ENCODE measurements around the gene SEL1L3.

Gene SEL1L3

GRCh38 chr4:25865586-25865985, 2.8 kb upstream of the SEL1L3 start:
- Mint-ChIP-seq H3K4me3 (no peak overlapping the region), H3K27me3 (no peaks in the 10 kb centered on the region), H3K4me1 (peaks cover 16% of the 10 kb centered on the region), H3K36me3 (peaks cover 2% of the 10 kb centered on the region), H3K9me3 (no peaks in the 10 kb centered on the region), H3K27ac (no peak overlapping the region)

- peaks cover 33% of the 10 kb centered on the region for H3K4me1 Mint-ChIP-seq
- H3K27ac Mint-ChIP-seq, result peak overlapping the region; percentile 65
- no peaks in the 10 kb centered on the region for H3K9me3 Mint-ChIP-seq
- H3K36me3 Mint-ChIP-seq, result peaks cover 2% of the 10 kb centered on the region
- peak overlapping the region; percentile 86 for H3K4me3 Mint-ChIP-seq
- no peaks in the 10 kb centered on the region for H3K27me3 Mint-ChIP-seq
Measured at GRCh38 chr4:25863831-25864418, 1.1 kb upstream of the SEL1L3 start.

GRCh38 chr4:25863347-25863784, 578 bp upstream of the SEL1L3 start:
- H3K4me1 Mint-ChIP-seq, result peaks cover 36% of the 10 kb centered on the region
- no peaks in the 10 kb centered on the region for H3K27me3 Mint-ChIP-seq
- peaks cover 2% of the 10 kb centered on the region for H3K36me3 Mint-ChIP-seq
- H3K4me3 Mint-ChIP-seq, result peak overlapping the region; percentile 86
- peak overlapping the region; percentile 65 for H3K27ac Mint-ChIP-seq
- H3K9me3 Mint-ChIP-seq, result no peaks in the 10 kb centered on the region

GRCh38 chr4:25861951-25862410, 807 bp downstream of the SEL1L3 start:
- Mint-ChIP-seq H3K4me1 (peaks cover 48% of the 10 kb centered on the region), H3K27me3 (no peaks in the 10 kb centered on the region)

GRCh38 chr4:25861280-25861950, 1.4 kb downstream of the SEL1L3 start:
- Mint-ChIP-seq H3K27ac (peak overlapping the region; percentile 99), H3K9me3 (no peaks in the 10 kb centered on the region), H3K36me3 (peaks cover 2% of the 10 kb centered on the region), H3K27me3 (no peaks in the 10 kb centered on the region), H3K4me3 (peak overlapping the region; percentile 99), H3K4me1 (peaks cover 53% of the 10 kb centered on the region)

More at GRCh38 chr4:25861951-25862410, 807 bp downstream of the SEL1L3 start:
- H3K27ac Mint-ChIP-seq, result peak overlapping the region; percentile 99
- peak overlapping the region; percentile 99 for H3K4me3 Mint-ChIP-seq
- H3K9me3 Mint-ChIP-seq, result no peaks in the 10 kb centered on the region
- H3K36me3 Mint-ChIP-seq, result peaks cover 2% of the 10 kb centered on the region

- H3K9me3 Mint-ChIP-seq, result no peaks in the 10 kb centered on the region
- H3K36me3 Mint-ChIP-seq, result peaks cover 2% of the 10 kb centered on the region
- H3K4me1 Mint-ChIP-seq, result peaks cover 58% of the 10 kb centered on the region
- peak overlapping the region; percentile 99 for H3K4me3 Mint-ChIP-seq
- no peaks in the 10 kb centered on the region for H3K27me3 Mint-ChIP-seq
- peak overlapping the region; percentile 99 for H3K27ac Mint-ChIP-seq
Measured at GRCh38 chr4:25860586-25861279, 2.1 kb downstream of the SEL1L3 start.

- peaks cover 2% of the 10 kb centered on the region for H3K36me3 Mint-ChIP-seq
- H3K27me3 Mint-ChIP-seq, result no peaks in the 10 kb centered on the region
- no peaks in the 10 kb centered on the region for H3K9me3 Mint-ChIP-seq
- H3K4me3 Mint-ChIP-seq, result peak overlapping the region; percentile 99
- peak overlapping the region; percentile 99 for H3K27ac Mint-ChIP-seq
- peaks cover 67% of the 10 kb centered on the region for H3K4me1 Mint-ChIP-seq
Measured at GRCh38 chr4:25859429-25860148, 3.2 kb downstream of the SEL1L3 start.

- no peaks in the 10 kb centered on the region for H3K9me3 Mint-ChIP-seq
- no peak overlapping the region for H3K4me3 Mint-ChIP-seq
- peaks cover 2% of the 10 kb centered on the region for H3K36me3 Mint-ChIP-seq
- H3K27ac Mint-ChIP-seq, result peak overlapping the region; percentile 42
- H3K27me3 Mint-ChIP-seq, result no peaks in the 10 kb centered on the region
- peaks cover 73% of the 10 kb centered on the region for H3K4me1 Mint-ChIP-seq
Measured at GRCh38 chr4:25857851-25858400, 4.9 kb downstream of the SEL1L3 start.

GRCh38 chr4:25857403-25857802, 5.4 kb downstream of the SEL1L3 start:
- Mint-ChIP-seq H3K27ac (peak overlapping the region; percentile 42), H3K27me3 (no peaks in the 10 kb centered on the region)

GRCh38 chr4:25856756-25857155, 6.0 kb downstream of the SEL1L3 start:
- peaks cover 78% of the 10 kb centered on the region for H3K4me1 Mint-ChIP-seq
- H3K27me3 Mint-ChIP-seq, result no peaks in the 10 kb centered on the region
- H3K9me3 Mint-ChIP-seq, result no peaks in the 10 kb centered on the region
- no peaks in the 10 kb centered on the region for H3K36me3 Mint-ChIP-seq
- no peak overlapping the region for H3K4me3 Mint-ChIP-seq
- peak overlapping the region; percentile 42 for H3K27ac Mint-ChIP-seq

More at GRCh38 chr4:25857403-25857802, 5.4 kb downstream of the SEL1L3 start:
- Mint-ChIP-seq H3K36me3 (peaks cover 2% of the 10 kb centered on the region), H3K4me1 (peaks cover 76% of the 10 kb centered on the region), H3K9me3 (no peaks in the 10 kb centered on the region), H3K4me3 (no peak overlapping the region)

- Mint-ChIP-seq H3K27ac (no peak overlapping the region), H3K36me3 (peaks cover 8% of the 10 kb centered on the region), H3K9me3 (no peaks in the 10 kb centered on the region), H3K4me1 (peaks cover 63% of the 10 kb centered on the region), H3K27me3 (no peaks in the 10 kb centered on the region), H3K4me3 (no peak overlapping the region)
Measured at GRCh38 chr4:25852103-25852502, 10.7 kb downstream of the SEL1L3 start.

- Mint-ChIP-seq H3K27ac (peak overlapping the region; percentile 30), H3K9me3 (no peaks in the 10 kb centered on the region), H3K27me3 (no peaks in the 10 kb centered on the region), H3K4me1 (peaks cover 57% of the 10 kb centered on the region), H3K36me3 (peaks cover 12% of the 10 kb centered on the region), H3K4me3 (no peak overlapping the region)
Measured at GRCh38 chr4:25847329-25847728, 15.5 kb downstream of the SEL1L3 start.

GRCh38 chr4:25845841-25846653, 16.7 kb downstream of the SEL1L3 start:
- Mint-ChIP-seq H3K4me1 (peaks cover 61% of the 10 kb centered on the region), H3K4me3 (no peak overlapping the region), H3K27me3 (no peaks in the 10 kb centered on the region), H3K36me3 (peaks cover 12% of the 10 kb centered on the region), H3K9me3 (no peaks in the 10 kb centered on the region), H3K27ac (no peak overlapping the region)

- no peaks in the 10 kb centered on the region for H3K9me3 Mint-ChIP-seq
- peaks cover 57% of the 10 kb centered on the region for H3K4me1 Mint-ChIP-seq
- peaks cover 13% of the 10 kb centered on the region for H3K36me3 Mint-ChIP-seq
- H3K27me3 Mint-ChIP-seq, result no peaks in the 10 kb centered on the region
- no peak overlapping the region for H3K27ac Mint-ChIP-seq
- H3K4me3 Mint-ChIP-seq, result no peak overlapping the region
Measured at GRCh38 chr4:25844961-25845712, 17.7 kb downstream of the SEL1L3 start.
